Spleen (tissue), 11 donors: ENCODE measurements around the gene PLSCR5. TPM values are rescaled to one million over a fixed set of nuclear protein-coding genes. Genes with fewer than 3 reads are reported as not detected.

Experiments used
- DNase-seq: peaks from one replicate; pipeline ENCODE4 v3.0.0-alpha.2; 2020
- H3K27ac ChIP-seq, 8 donors: fragments of 200-600 bp; sonication (generic) in 7 of 8; 1 replicate in 4 of 8; 2 replicates in 4 of 8; pipeline versions ENCODE4 v1.5.0 to v1.8.0; 2016 to 2021; ENCODE audit warnings: inconsistent platforms in 4 of 8, mild to moderate bottlenecking in 4 of 8, moderate library complexity in 1 of 8
- H3K27me3 ChIP-seq, 7 donors: fragments of 200-600 bp; sonication (generic) in 6 of 7; replicated peaks in 1 of 7; 1 replicate in 4 of 7; 2 replicates in 3 of 7; pipeline versions ENCODE4 v1.5.0 to v1.8.0; 2016 to 2021; ENCODE audit warnings: inconsistent platforms in 3 of 7, mild to moderate bottlenecking in 1 of 7
- H3K36me3 ChIP-seq, 6 donors: fragments of 200-600 bp; sonication (generic) in 5 of 6; 1 replicate in 4 of 6; 2 replicates in 2 of 6; pipeline versions ENCODE4 v1.5.0 to v1.8.0; 2016 to 2021; ENCODE audit warnings: inconsistent platforms in 2 of 6
- H3K4me1 ChIP-seq, 6 donors: fragments of 200-600 bp; sonication (generic) in 5 of 6; 1 replicate in 3 of 6; 2 replicates in 3 of 6; pipeline versions ENCODE4 v1.5.0 to v1.8.0; 2016 to 2021; ENCODE audit warnings: inconsistent platforms in 3 of 6
- H3K4me3 ChIP-seq, 8 donors: fragments of 200-600 bp; sonication (generic) in 7 of 8; 1 replicate in 4 of 8; 2 replicates in 4 of 8; pipeline versions ENCODE4 v1.5.0 to v1.8.0; 2016 to 2021; ENCODE audit warnings: inconsistent platforms in 4 of 8, mild to moderate bottlenecking in 4 of 8, moderate library complexity in 2 of 8
- H3K9me3 ChIP-seq, 8 donors: fragments of 200-600 bp; sonication (generic) in 7 of 8; 1 replicate in 4 of 8; 2 replicates in 4 of 8; pipeline versions ENCODE4 v1.5.0 to v1.8.0; 2016 to 2021; ENCODE audit warnings: inconsistent platforms in 4 of 8
- CTCF ChIP-seq, 11 experiments: fragments of 200-600 bp in 7 of 11; fragments of 450-650 bp in 4 of 11; sonication (generic) in 4 of 11; IDR thresholded peaks in 8 of 11; conservative IDR thresholded peaks in 3 of 11; 1 replicate in 7 of 11; 2 replicates in 4 of 11; pipeline versions ENCODE4 v1.4.0 to v1.8.0; 2016 to 2021; ENCODE audit warnings: antibody characterized with exemption in 11 of 11, inconsistent platforms in 4 of 11, mild to moderate bottlenecking in 1 of 11
- POLR2A ChIP-seq, 3 donors: fragments of 450-650 bp; IDR thresholded peaks; one replicate each; pipeline ENCODE4 v1.5.1; 2017; ENCODE audit warnings: antibody characterized with exemption in 3 of 3, mild to moderate bottlenecking in 1 of 3
- POLR2AphosphoS5 ChIP-seq, 3 donors: sonication (generic); formaldehyde crosslinking; IDR thresholded peaks; one replicate each; pipeline ENCODE4 v1.5.1; 2017; ENCODE audit warnings: antibody characterized with exemption in 3 of 3
- WGBS, 5 donors: extraction: QIAGEN DNeasy Blood & Tissue Kit in 3 of 5; methylation state at CpG; one replicate each; pipeline versions ENCODE4 v1.1.5 to v1.1.7; 2013 to 2018; 5-methylcytosine and 5-hydroxymethylcytosine counted together
- intact Hi-C: fragments of 100-400 bp; cut with DNase I; formaldehyde crosslinking; loops from one replicate; pipeline ENCODE4 v1.15.0; 2023; ENCODE audit warnings: low total_unique reads
- polyA plus RNA-seq, 3 donors: library from polyadenylated mRNA; stranded (reverse); fragments of 200-250 nt; gene quantifications; one replicate each; pipeline ENCODE4 v1.2.1, GENCODE V29; 2013
- total RNA-seq, 7 donors: library from RNA; depleted of rRNA in 3 of 7; stranded (reverse); fragments of >200 nt in 3 of 7; fragmentation: NEBNext Ultra II Directional in 4 of 7; extraction: Animal tissue kit (Norgen Biotek cat#: 25700) in 4 of 7; gene quantifications; one replicate each; pipeline versions ENCODE4 v1.1.0 to v1.2.1, GENCODE V29; 2016 to 2021
- donor health status: healthy with polysubstance abuse.
- donor health status: DM: no; HTN: no; CAD: no; lungs with moderate emphysema.
- donor health status: DM: no; HTN: no; CAD: no.
- donor health status: Bipolar disorder and iron deficiency.
- donor health status: healthy.
- donor health status: DM: no; HTN: no; CAD: no.
- donor health status: DM: yes; HTN: yes; CAD: no.

Gene PLSCR5
- total and polyA plus RNA-seq, 10 donors, result not detected

GRCh38 chr3:146598535-146598934 lies 6.6 kb downstream of the PLSCR5 start:
- TF ChIP-seq POLR2AphosphoS5 (IDR thresholded peaks at IDR 0.05) (no peak), POLR2A (IDR thresholded peaks at IDR 0.05) (no peak), CTCF (IDR thresholded peaks at IDR 0.05 in 8 of 11, conservative IDR thresholded peaks at IDR 0.05 in 3 of 11) (no peak)
- Histone ChIP-seq H3K9me3 (no peaks in the 10 kb centered on the region), H3K4me3 (no peak overlapping the region), H3K27me3 (no peaks in the 10 kb centered on the region), H3K27ac (no peak overlapping the region), H3K36me3 (no peaks in the 10 kb centered on the region), H3K4me1 (peaks cover 0 to 3% (median 0%) of the 10 kb centered on the region in 6 donors)
- intact Hi-C loops, result no loop called here
- DNase-seq, result no peak
- WGBS, 5 donors, result 82 to 95% (median 91%) methylated on average over 3 of the region's 3 CpGs

- 67 to 75% (median 72%) methylated on average over 7 of the region's 7 CpGs for WGBS, 5 donors
- no peaks in the 10 kb centered on the region for H3K27me3 ChIP-seq
- TF ChIP-seq CTCF (IDR thresholded peaks at IDR 0.05 in 8 of 11, conservative IDR thresholded peaks at IDR 0.05 in 3 of 11) (peak in 6 of 11 experiments; percentile 10 to 32 (median 28)), POLR2A (IDR thresholded peaks at IDR 0.05) (no peak), POLR2AphosphoS5 (IDR thresholded peaks at IDR 0.05) (no peak)
- H3K4me1 ChIP-seq, result peaks cover 0 to 3% (median 0%) of the 10 kb centered on the region in 6 donors
- no peaks in the 10 kb centered on the region for H3K9me3 ChIP-seq
- DNase-seq, result peak; percentile 21
- no peak overlapping the region for H3K27ac ChIP-seq
- intact Hi-C loops, result no loop called here
- H3K4me3 ChIP-seq, result no peak overlapping the region
- no peaks in the 10 kb centered on the region for H3K36me3 ChIP-seq
Observed at GRCh38 chr3:146594843-146595482, 10.2 kb downstream of the PLSCR5 start.

DNA sequence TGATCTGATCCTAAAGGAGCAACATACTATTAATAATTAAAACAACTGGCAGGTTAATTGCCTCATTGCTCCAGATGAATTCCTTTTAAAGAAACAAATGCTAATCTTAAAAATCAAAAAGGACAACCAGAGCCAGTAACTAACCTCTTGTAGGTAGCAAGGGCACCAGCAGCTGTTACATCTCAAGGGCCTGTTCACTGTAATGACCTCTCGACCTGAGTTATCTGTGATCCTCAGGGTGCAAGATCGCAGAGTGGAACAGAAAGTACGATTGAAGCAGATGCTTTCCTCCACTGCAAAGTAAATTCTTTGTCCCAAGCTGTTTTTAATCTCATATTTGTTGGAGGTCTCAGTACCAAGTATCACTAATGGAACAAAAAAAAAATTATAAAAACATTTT lies 11.4 kb downstream of the PLSCR5 start:
- WGBS, 5 donors, result 68 to 85% (median 84%) methylated on average over 3 of the region's 3 CpGs
- no peaks in the 10 kb centered on the region for H3K36me3 ChIP-seq
- intact Hi-C loops, result no loop called here
- H3K4me1 ChIP-seq, result peaks cover 0 to 3% (median 0%) of the 10 kb centered on the region in 6 donors
- DNase-seq, result no peak
- no peak for TF ChIP-seq POLR2A (IDR thresholded peaks at IDR 0.05)
- no peak overlapping the region for H3K27ac ChIP-seq
- no peak overlapping the region for H3K4me3 ChIP-seq
- H3K27me3 ChIP-seq, result no peaks in the 10 kb centered on the region
- H3K9me3 ChIP-seq, result no peaks in the 10 kb centered on the region

DNA sequence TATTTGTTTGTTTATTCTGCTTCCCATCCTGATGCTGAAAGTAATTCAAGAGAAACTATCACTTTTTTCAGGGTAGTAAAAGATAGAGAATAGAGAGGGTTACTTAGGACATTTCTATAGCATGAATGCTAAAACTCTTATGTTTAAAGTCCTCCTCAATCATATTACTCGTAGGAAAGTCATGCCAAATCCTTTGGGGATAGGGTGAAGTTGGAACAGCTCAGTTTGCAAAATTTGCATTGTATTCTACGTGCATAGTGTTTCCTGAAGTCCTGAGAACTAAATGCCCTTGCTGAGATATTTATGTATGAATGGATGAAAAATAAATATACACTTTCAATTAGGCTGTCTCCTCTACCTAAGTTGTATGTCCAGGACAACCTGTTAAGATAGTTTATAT lies 14.6 kb downstream of the PLSCR5 start:
- Histone ChIP-seq H3K27ac (no peak overlapping the region), H3K36me3 (no peaks in the 10 kb centered on the region), H3K4me1 (peaks cover 0 to 3% (median 0%) of the 10 kb centered on the region in 6 donors), H3K4me3 (no peak overlapping the region), H3K9me3 (no peaks in the 10 kb centered on the region), H3K27me3 (no peaks in the 10 kb centered on the region)
- DNase-seq, result no peak
- intact Hi-C loops, result no loop called here
- TF ChIP-seq POLR2AphosphoS5 (IDR thresholded peaks at IDR 0.05) (no peak), POLR2A (IDR thresholded peaks at IDR 0.05) (no peak), CTCF (IDR thresholded peaks at IDR 0.05 in 8 of 11, conservative IDR thresholded peaks at IDR 0.05 in 3 of 11) (no peak)
- 60 to 70% (median 63%) methylated on average over 2 of the region's 2 CpGs for WGBS, 5 donors
